ENCODE results near the gene TMIGD3. TPM values are rescaled to one million over a fixed set of nuclear protein-coding genes. Genes with fewer than 3 reads are reported as not detected.

The TMIGD3 gene
- polyA plus RNA-seq, 2 donors = 0.31 to 0.79 TPM

GRCh38 chr1:111444031-111444430, 59.4 kb downstream of the TMIGD3 start:
- 74 to 78% methylated on average over 3 of the region's 3 CpGs for WGBS, 2 donors
- Histone ChIP-seq H3K4me1 (ENCODE audit: control insufficient read depth in 2 of 2, insufficient read depth in 2 of 2, low read length in 1 of 2) (peaks cover 0 to 2% of the 10 kb centered on the region in 2 donors), H3K9me3 (ENCODE audit: control insufficient read depth in 2 of 2, insufficient read depth in 1 of 2, low read depth in 1 of 2, low read length in 1 of 2) (no peaks in the 10 kb centered on the region), H3K27ac (ENCODE audit: low read depth in 2 of 2, low read length in 1 of 2) (no peak overlapping the region), H3K36me3 (ENCODE audit: control insufficient read depth in 2 of 2, insufficient read depth in 2 of 2, low read length in 1 of 2) (peaks cover 15 to 23% of the 10 kb centered on the region in 2 donors), H3K27me3 (ENCODE audit: control insufficient read depth in 1 of 2, insufficient read depth in 2 of 2, low read length in 2 of 2) (no peaks in the 10 kb centered on the region), H3K4me3 (ENCODE audit: low read depth in 1 of 2, low read length in 2 of 2) (no peak overlapping the region)

GRCh38 chr1:111442457-111442856, 61.0 kb downstream of the TMIGD3 start:
- Histone ChIP-seq H3K27ac (ENCODE audit: low read depth in 2 of 2, low read length in 1 of 2) (no peak overlapping the region), H3K4me3 (ENCODE audit: low read depth in 1 of 2, low read length in 2 of 2) (no peak overlapping the region), H3K27me3 (ENCODE audit: control insufficient read depth in 1 of 2, insufficient read depth in 2 of 2, low read length in 2 of 2) (no peaks in the 10 kb centered on the region), H3K4me1 (ENCODE audit: control insufficient read depth in 2 of 2, insufficient read depth in 2 of 2, low read length in 1 of 2) (peaks cover 0 to 2% of the 10 kb centered on the region in 2 donors), H3K36me3 (ENCODE audit: control insufficient read depth in 2 of 2, insufficient read depth in 2 of 2, low read length in 1 of 2) (peaks cover 20 to 23% of the 10 kb centered on the region in 2 donors), H3K9me3 (ENCODE audit: control insufficient read depth in 2 of 2, insufficient read depth in 1 of 2, low read depth in 1 of 2, low read length in 1 of 2) (no peaks in the 10 kb centered on the region)
- 80 to 83% methylated on average over 4 of the region's 4 CpGs for WGBS, 2 donors

- Histone ChIP-seq H3K36me3 (ENCODE audit: control insufficient read depth in 2 of 2, insufficient read depth in 2 of 2, low read length in 1 of 2) (peaks cover 20 to 23% of the 10 kb centered on the region in 2 donors), H3K27ac (ENCODE audit: low read depth in 2 of 2, low read length in 1 of 2) (no peak overlapping the region), H3K4me3 (ENCODE audit: low read depth in 1 of 2, low read length in 2 of 2) (no peak overlapping the region), H3K4me1 (ENCODE audit: control insufficient read depth in 2 of 2, insufficient read depth in 2 of 2, low read length in 1 of 2) (no peaks in the 10 kb centered on the region), H3K9me3 (ENCODE audit: control insufficient read depth in 2 of 2, insufficient read depth in 1 of 2, low read depth in 1 of 2, low read length in 1 of 2) (no peaks in the 10 kb centered on the region), H3K27me3 (ENCODE audit: control insufficient read depth in 1 of 2, insufficient read depth in 2 of 2, low read length in 2 of 2) (no peaks in the 10 kb centered on the region)
- 69 to 73% methylated on average over 9 of the region's 9 CpGs for WGBS, 2 donors
Observed at GRCh38 chr1:111441573-111442192, 61.8 kb downstream of the TMIGD3 start.

GRCh38 chr1:111439461-111440351, 63.7 kb downstream of the TMIGD3 start:
- H3K27ac ChIP-seq (ENCODE audit: low read depth in 2 of 2, low read length in 1 of 2) = no peak overlapping the region
- no peaks in the 10 kb centered on the region for H3K27me3 ChIP-seq (ENCODE audit: control insufficient read depth in 1 of 2, insufficient read depth in 2 of 2, low read length in 2 of 2)
- H3K4me1 ChIP-seq (ENCODE audit: control insufficient read depth in 2 of 2, insufficient read depth in 2 of 2, low read length in 1 of 2) = no peaks in the 10 kb centered on the region
- peaks cover 20 to 23% of the 10 kb centered on the region in 2 donors for H3K36me3 ChIP-seq (ENCODE audit: control insufficient read depth in 2 of 2, insufficient read depth in 2 of 2, low read length in 1 of 2)
- H3K9me3 ChIP-seq (ENCODE audit: control insufficient read depth in 2 of 2, insufficient read depth in 1 of 2, low read depth in 1 of 2, low read length in 1 of 2) = no peaks in the 10 kb centered on the region
- no peak overlapping the region for H3K4me3 ChIP-seq (ENCODE audit: low read depth in 1 of 2, low read length in 2 of 2)
- 90 to 91% methylated on average over 3 of the region's 3 CpGs for WGBS, 2 donors

GRCh38 chr1:111436726-111437125, 66.7 kb downstream of the TMIGD3 start:
- no peak overlapping the region for H3K4me3 ChIP-seq (ENCODE audit: low read depth in 1 of 2, low read length in 2 of 2)
- 69 to 74% methylated on average over 3 of the region's 3 CpGs for WGBS, 2 donors
- H3K27me3 ChIP-seq (ENCODE audit: control insufficient read depth in 1 of 2, insufficient read depth in 2 of 2, low read length in 2 of 2) = no peaks in the 10 kb centered on the region
- peaks cover 10% of the 10 kb centered on the region in 2 donors for H3K36me3 ChIP-seq (ENCODE audit: control insufficient read depth in 2 of 2, insufficient read depth in 2 of 2, low read length in 1 of 2)
- no peak overlapping the region for H3K27ac ChIP-seq (ENCODE audit: low read depth in 2 of 2, low read length in 1 of 2)
- no peaks in the 10 kb centered on the region for H3K9me3 ChIP-seq (ENCODE audit: control insufficient read depth in 2 of 2, insufficient read depth in 1 of 2, low read depth in 1 of 2, low read length in 1 of 2)
- H3K4me1 ChIP-seq (ENCODE audit: control insufficient read depth in 2 of 2, insufficient read depth in 2 of 2, low read length in 1 of 2) = no peaks in the 10 kb centered on the region

Other genes starting within 250 kb of the TMIGD3 start
- under 1 TPM in 1 of 2 donors, not detected in 1; 0.06 TPM for gene CHIA, start 212.8 kb downstream of the TMIGD3 start, polyA plus RNA-seq
- gene OVGP1, start 75.9 kb downstream of the TMIGD3 start, polyA plus RNA-seq = 1 to 10 TPM in 1 of 2 donors, under 1 TPM in 1; 0.84 to 2.4 TPM
- gene WDR77, start 54.4 kb downstream of the TMIGD3 start, polyA plus RNA-seq = 10 to 100 TPM; 17.8 to 30.0 TPM
- 100 to 1,000 TPM; 123 to 319 TPM for gene ATP5PB, start 54.2 kb downstream of the TMIGD3 start, polyA plus RNA-seq
- 1 to 10 TPM; 3.5 to 4.8 TPM for gene C1orf162, start 29.6 kb downstream of the TMIGD3 start, polyA plus RNA-seq
- under 1 TPM; 0.94 to 0.99 TPM for gene ADORA3, start within 50 bp of the TMIGD3 start, polyA plus RNA-seq
- 10 to 100 TPM; 56.8 to 60.2 TPM for gene RAP1A, start 116.2 kb upstream of the TMIGD3 start, polyA plus RNA-seq
- 1 to 10 TPM; 1.2 to 3.0 TPM for gene INKA2, start 235.8 kb upstream of the TMIGD3 start, polyA plus RNA-seq

Data from esophagus (tissue), 2 donors.